Right cardiac atrium (tissue), 5 donors: ENCODE measurements around the gene CPAMD8. TPM values are rescaled to one million over a fixed set of nuclear protein-coding genes. Genes with fewer than 3 reads are reported as not detected.
"Not testable (repeated sequence)": the region's sequence is repeated elsewhere in the genome, so short reads cannot be mapped to it uniquely, and the experiment has no call there.

Experiments used
- ATAC-seq, 2 donors: fragments of 200-7000 bp; cut with Tn5 transposase; one replicate each; pipeline versions ENCODE4 v1.8.0 to v1.9.1; 2020; ENCODE audit warnings: moderate library complexity in 2 of 2, mild to moderate bottlenecking in 1 of 2
- DNase-seq, 3 donors: peaks; one replicate each; pipeline ENCODE4 v3.0.0-alpha.2; 2020
- H3K27ac ChIP-seq: one replicate; pipeline ENCODE4 v1.5.1; 2013; ENCODE audit warnings: mild to moderate bottlenecking, low read length, control low read depth, moderate library complexity
- H3K27me3 ChIP-seq: one replicate; pipeline ENCODE4 v1.6.1; 2013; ENCODE audit not compliant: control insufficient read depth, insufficient read depth
- H3K4me1 ChIP-seq: one replicate; pipeline ENCODE4 v1.6.1; 2013; ENCODE audit warnings: low read length; ENCODE audit not compliant: control insufficient read depth, insufficient read depth
- H3K4me3 ChIP-seq: one replicate; pipeline ENCODE4 v1.5.1; 2013; ENCODE audit warnings: low read length, control low read depth
- H3K9me3 ChIP-seq: one replicate; pipeline ENCODE4 v1.6.1; 2013; ENCODE audit warnings: low read length; ENCODE audit not compliant: control insufficient read depth
- WGBS: extraction: QIAGEN DNeasy Blood & Tissue Kit; methylation state at CpG from one replicate; pipeline ENCODE4 v1.1.7; 2013; 5-methylcytosine and 5-hydroxymethylcytosine counted together
- intact Hi-C, 4 donors: fragments of 100-400 bp; cut with DNase I; formaldehyde crosslinking; loops; one replicate each; pipeline versions ENCODE4 v1.11.0 to v1.14.0; 2022 to 2023
- polyA plus RNA-seq: library from polyadenylated mRNA; stranded (reverse); fragments of 200-250 nt; gene quantifications from one replicate; pipeline ENCODE4 v1.2.3, GENCODE V29; 2013
- total RNA-seq, 4 donors: library from RNA; stranded (reverse); fragmentation: NEBNext Ultra II Directional; extraction: Animal tissue kit (Norgen Biotek cat#: 25700); gene quantifications; one replicate each; pipeline ENCODE4 v1.2.1, GENCODE V29; 2021
- donor health status: healthy with polysubstance abuse.
- donor health status: DM: no; HTN: yes; CAD: no.
- donor health status: DM: no; HTN: no; CAD: no.
- donor health status: DM: no; HTN: yes; CAD: no; lungs with severe emphysema.
- donor health status: DM: yes; HTN: yes; CAD: no.

CPAMD8 gene
- total and polyA plus RNA-seq, 5 donors: 2.4 to 19.7 (median 9.6) TPM

DNA sequence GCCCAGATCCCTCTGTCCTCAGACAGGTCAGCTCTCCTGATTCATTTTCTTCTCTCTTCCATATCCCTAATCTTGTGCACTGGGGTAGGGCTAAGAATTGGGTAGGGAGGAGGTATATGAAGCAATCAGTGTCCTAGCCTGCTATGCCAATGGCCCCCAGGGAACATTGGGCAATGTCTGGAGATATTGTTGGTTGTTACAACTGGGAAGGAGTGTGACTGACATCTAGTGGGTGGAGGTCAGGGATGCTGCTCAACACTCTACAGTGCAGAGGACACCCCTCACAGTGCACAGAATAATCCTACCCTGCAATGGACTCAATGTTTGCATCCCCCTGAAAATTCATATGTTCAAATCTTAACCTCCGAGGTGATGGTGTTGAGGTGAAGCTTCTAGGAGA lies 57.5 kb downstream of the CPAMD8 start:
- Histone ChIP-seq H3K27ac (no peak overlapping the region), H3K4me1 (no peaks in the 10 kb centered on the region), H3K4me3 (no peak overlapping the region), H3K9me3 (peaks cover 6% of the 10 kb centered on the region), H3K27me3 (no peaks in the 10 kb centered on the region)
- DNase-seq (no peak), ATAC-seq (no peak)
- 97% methylated on average over 1 of the region's 1 CpG for WGBS
- intact Hi-C loops: no loop called here

DNA sequence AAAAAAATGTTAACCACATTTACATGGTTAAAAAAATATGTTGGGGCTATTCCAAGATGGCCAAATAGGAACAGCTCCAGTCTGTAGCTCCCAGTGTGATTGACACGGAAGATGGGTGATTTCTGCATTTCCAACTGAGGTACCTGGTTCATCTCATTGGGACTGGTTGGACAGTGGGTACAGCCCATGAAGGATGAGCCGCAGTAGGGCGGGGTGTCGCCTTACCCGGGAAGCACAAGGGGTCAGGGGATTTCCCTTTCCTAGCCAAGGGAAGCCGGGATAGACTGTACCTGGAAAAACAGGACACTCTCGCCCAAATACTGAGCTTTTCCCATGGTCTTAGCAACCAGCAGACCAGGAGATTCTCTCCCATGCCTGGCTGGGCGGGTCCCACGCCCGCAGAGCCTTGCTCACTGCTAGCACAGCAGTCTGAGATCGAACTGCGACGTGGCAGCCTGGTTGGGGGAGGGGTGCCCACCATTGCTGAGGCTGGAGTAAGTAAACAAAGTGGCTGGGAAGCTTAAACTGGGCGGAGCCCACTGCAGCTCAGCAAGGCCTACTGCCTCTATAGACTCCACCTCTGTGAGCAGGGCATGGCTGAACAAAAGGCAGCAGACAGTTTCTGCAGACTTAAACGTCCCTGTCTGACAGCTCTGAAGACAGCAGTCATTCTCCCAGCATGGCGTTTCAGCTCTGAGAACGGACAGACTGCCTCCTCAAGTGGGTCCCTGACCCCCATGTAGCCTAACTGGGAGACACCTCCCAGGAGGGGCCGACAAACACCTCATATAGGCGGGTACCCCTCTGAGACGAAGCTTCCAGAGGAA lies 65.4 kb downstream of the CPAMD8 start:
- H3K27ac ChIP-seq, DNase-seq, H3K9me3 ChIP-seq, H3K4me1 ChIP-seq, ATAC-seq, H3K4me3 ChIP-seq, intact Hi-C loops, H3K27me3 ChIP-seq: not testable (repeated sequence)
- 74% methylated on average over 20 of the region's 20 CpGs for WGBS

DNA sequence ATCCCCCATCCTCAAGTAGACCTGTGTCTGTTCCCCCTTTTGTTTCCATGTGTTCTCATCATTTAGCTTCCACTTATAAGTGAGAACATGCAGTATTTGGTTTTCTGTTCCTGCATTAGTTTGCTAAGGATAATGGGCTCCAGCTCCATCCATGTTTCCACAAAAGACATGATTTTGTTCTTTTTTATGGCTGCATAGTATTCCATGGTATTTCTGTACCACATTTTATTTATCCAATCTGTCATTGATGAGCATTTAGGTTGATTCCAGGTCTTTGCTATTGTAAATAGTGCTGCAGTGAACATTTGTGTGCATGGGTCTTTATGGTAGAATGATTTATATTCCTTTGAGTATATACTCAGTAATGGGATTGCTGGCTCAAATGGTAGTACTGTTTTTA lies 68.3 kb downstream of the CPAMD8 start:
- intact Hi-C loops: not testable (repeated sequence)

DNA sequence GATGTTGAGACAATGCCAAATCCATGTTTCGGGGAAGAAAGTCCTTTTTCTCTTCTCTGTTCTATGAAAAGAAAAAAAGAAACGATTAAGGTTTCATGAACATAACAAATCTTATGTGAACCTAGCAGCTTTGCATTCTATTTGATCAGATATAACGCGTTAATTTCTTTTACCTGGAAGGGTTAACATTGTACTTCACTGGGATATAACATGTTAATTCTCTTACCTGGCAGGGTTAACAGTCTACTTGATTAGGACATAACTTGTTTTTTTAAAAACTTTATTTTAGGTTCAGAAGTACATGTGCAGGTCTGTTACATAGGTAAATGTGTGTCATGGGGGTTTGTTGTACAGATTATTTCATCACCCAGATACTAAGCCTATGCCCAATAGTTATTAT lies 68.8 kb downstream of the CPAMD8 start:
- intact Hi-C loops: no loop called here
- 61% methylated on average over 4 of the region's 4 CpGs for WGBS
- no peak overlapping the region for H3K27ac ChIP-seq
- H3K9me3 ChIP-seq: no peaks in the 10 kb centered on the region
- H3K4me1 ChIP-seq: no peaks in the 10 kb centered on the region
- ATAC-seq: no peak
- no peak for DNase-seq
- no peak overlapping the region for H3K4me3 ChIP-seq
- no peaks in the 10 kb centered on the region for H3K27me3 ChIP-seq

More for the DNA sequence above, 68.3 kb downstream of the CPAMD8 start:
- H3K4me1 ChIP-seq, H3K27ac ChIP-seq, H3K27me3 ChIP-seq, H3K4me3 ChIP-seq, H3K9me3 ChIP-seq, ATAC-seq, DNase-seq: not testable (repeated sequence)

DNA sequence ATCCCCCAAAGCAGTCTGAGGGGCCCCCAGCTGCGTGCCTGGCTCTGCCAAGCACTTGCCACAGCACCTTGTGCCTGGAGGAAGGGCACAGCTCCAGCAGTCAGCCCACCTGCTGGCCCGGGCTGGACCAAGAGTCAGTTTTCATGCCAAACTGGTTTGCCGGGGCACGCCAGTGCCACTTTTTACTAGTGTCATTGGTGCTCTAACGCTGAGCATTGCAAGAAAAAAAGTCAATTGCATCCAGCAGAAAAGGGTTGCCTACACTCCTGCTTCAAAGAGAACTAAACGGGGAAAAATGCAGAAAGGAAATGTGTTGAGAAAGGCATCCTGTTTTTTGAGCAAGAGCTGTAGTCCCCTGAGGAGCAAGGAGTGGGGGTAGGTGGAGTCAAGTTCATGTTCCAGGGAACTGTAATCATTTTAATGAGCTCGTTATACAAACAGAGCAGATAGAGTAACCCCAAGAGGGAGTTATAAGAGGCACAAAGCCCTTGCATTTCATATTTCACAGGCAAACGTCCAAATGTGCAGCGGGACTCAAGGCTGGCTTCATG lies 69.4 kb downstream of the CPAMD8 start:
- Histone ChIP-seq H3K27me3 (no peaks in the 10 kb centered on the region), H3K4me1 (no peaks in the 10 kb centered on the region), H3K4me3 (no peak overlapping the region), H3K27ac (no peak overlapping the region), H3K9me3 (no peaks in the 10 kb centered on the region)
- ATAC-seq: peak; percentile 54 to 89
- WGBS: 34% methylated on average over 9 of the region's 9 CpGs
- intact Hi-C loops: no loop called here
- DNase-seq: peak in 1 of 3 donors; percentile 18

DNA sequence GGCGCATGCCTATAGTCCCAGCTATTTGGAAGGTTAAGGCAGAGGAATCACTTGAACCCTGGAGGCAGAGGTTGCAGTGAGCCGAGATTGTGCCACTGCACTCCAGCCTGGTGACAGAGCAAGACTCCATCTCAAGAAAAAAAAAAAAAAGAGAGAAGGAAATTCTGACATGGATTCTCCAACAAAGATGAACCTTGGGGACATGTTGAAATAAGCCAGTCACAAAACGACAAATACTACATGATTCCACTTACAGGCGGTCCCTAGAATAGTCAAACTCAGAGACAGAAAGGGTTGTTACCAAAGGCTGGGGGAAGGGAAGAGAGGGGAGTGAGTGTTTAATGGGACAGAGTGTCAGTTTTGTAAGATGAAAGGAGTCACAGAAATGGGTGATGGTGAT lies 71.4 kb downstream of the CPAMD8 start:
- 64% methylated on average over 4 of the region's 4 CpGs for WGBS
- Histone ChIP-seq H3K4me3 (no peak overlapping the region), H3K4me1 (no peaks in the 10 kb centered on the region), H3K27me3 (no peaks in the 10 kb centered on the region), H3K9me3 (no peaks in the 10 kb centered on the region), H3K27ac (no peak overlapping the region)
- ATAC-seq (no peak), DNase-seq (no peak)
- intact Hi-C loops: no loop called here

DNA sequence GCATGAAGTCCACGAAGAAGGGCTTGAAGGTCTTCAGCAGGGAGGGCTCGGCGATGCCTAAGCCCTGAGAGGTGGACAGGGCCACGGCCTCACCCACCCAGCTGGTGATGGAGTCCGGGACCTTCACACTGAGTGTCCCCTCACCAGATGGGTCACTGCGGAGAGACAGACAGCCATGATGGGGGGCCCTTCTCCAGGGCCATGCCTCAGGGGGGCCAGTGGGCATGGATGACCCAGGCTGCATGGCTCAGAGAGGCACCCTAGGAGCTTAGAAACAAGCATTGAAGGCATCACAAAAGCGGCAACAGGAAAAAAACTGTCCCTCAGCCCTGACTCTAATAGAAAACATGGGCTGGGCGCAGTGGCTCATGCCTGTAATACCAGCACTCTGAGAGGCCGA lies 74.6 kb downstream of the CPAMD8 start:
- no peak overlapping the region for H3K4me3 ChIP-seq
- no peak overlapping the region for H3K27ac ChIP-seq
- 97% methylated on average over 9 of the region's 9 CpGs for WGBS
- no peaks in the 10 kb centered on the region for H3K27me3 ChIP-seq
- no peak for DNase-seq
- H3K9me3 ChIP-seq: no peaks in the 10 kb centered on the region
- H3K4me1 ChIP-seq: no peaks in the 10 kb centered on the region
- intact Hi-C loops: no loop called here
- ATAC-seq: no peak

DNA sequence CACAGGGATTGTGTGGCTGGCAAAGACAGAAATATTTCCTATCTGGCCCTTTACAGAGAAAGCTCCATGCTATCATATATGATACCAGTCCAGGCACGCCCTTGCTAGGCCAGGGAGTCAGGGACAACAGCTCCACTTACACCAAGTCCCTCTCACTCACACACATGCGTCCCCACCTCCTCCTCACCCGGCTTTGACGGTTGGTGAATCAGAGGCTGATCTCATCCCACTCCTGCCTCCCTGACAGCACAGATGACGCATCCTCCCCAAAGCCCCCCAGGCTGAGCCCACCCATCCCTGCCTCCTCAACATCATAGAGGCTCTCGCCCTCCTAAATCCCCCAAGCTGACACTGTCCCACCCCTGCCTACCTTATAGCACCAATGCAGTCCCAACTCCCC lies 75.1 kb downstream of the CPAMD8 start:
- Histone ChIP-seq H3K9me3 (no peaks in the 10 kb centered on the region), H3K27ac (no peak overlapping the region), H3K4me3 (no peak overlapping the region), H3K4me1 (no peaks in the 10 kb centered on the region), H3K27me3 (no peaks in the 10 kb centered on the region)
- 75% methylated on average over 6 of the region's 6 CpGs for WGBS
- ATAC-seq (no peak), DNase-seq (no peak)
- intact Hi-C loops: no loop called here

DNA sequence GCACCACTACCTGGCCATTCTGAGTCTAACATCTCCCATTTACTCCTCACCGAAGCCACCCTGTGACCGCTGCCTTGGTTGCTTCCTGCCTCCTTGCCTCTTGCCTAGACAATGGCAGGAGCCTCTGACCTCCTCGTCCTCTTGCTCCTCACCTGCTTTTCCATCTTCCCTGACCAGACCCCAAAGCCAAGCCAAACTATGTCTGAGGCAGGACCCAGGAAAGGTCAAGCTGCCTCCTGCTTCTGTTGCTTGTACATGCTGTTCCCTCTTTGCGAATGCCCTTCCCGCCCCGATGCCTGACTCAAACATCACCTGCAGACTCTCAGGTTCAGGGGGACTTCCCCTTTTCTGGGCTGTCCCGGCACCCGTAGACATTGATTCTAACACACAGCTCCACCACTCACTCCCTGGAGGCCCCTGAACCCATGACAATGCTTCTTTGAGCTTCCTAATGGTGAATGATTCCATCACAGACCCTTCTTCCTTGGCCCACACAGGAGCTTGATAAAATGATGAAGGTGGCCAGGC lies 77.0 kb downstream of the CPAMD8 start:
- H3K4me3 ChIP-seq: no peak overlapping the region
- H3K27me3 ChIP-seq: no peaks in the 10 kb centered on the region
- 95% methylated on average over 8 of the region's 8 CpGs for WGBS
- DNase-seq (no peak), ATAC-seq (no peak)
- H3K9me3 ChIP-seq: no peaks in the 10 kb centered on the region
- no peaks in the 10 kb centered on the region for H3K4me1 ChIP-seq
- intact Hi-C loops: no loop called here
- no peak overlapping the region for H3K27ac ChIP-seq

DNA sequence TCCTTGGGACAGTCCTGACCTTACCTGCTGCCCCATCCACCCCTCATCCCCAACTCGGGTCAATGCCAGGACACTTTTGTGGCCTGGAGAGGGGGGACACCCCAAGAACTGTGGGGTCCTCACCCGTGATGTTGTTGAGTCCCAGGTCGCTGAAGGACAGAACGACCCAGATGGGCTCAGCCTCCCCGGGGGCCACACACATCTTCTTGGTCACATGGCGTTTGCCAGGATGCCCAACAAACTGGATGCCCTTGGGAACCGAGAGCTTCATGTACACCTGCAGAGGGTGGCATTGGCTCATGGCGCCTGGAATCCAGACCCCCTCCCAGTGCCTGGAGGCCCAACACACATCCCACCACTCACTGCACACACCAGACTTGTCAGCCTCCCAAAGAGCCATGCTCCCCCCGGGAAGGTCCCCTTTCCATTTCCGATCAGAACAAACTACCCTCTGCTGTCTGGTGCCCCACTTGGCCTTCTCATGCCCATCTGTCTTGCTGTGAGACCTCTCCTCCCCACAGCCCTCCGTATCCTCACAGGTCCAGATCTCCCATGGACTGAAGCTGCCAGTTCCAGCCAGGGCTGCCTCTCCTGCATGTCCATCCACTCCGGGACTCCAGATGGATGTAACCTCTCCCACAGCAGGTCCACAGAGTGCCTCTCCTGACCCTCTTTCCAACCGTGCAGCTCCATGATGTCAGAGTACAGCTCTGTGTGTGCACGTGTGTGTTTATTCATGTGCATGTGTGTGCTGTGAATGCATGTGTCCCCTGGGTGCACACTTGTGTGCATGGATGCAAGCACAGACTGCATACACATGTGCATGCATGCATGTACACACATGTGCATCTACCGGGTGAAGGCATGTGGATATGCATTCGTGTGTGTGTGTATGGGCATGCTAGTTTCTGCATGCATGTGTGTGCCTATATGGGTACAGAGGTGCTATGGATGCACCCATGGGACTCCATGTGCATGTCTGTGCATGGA lies 79.4 kb downstream of the CPAMD8 start:
- WGBS: 91% methylated on average over 16 of the region's 16 CpGs
- intact Hi-C loops: no loop called here

More for the DNA sequence above, 79.4 kb downstream of the CPAMD8 start:
- Histone ChIP-seq H3K4me3 (no peak overlapping the region), H3K27ac (no peak overlapping the region), H3K4me1 (no peaks in the 10 kb centered on the region), H3K9me3 (no peaks in the 10 kb centered on the region), H3K27me3 (no peaks in the 10 kb centered on the region)
- DNase-seq (no peak), ATAC-seq (no peak)
